Measurements from ENCODE around the gene INSC. TPM values are rescaled to one million over a fixed set of nuclear protein-coding genes. Genes with fewer than 3 reads are reported as not detected.

Gene INSC
- polyA plus RNA-seq, 1 donor from 2014 or later, result 0.12 TPM

DNA sequence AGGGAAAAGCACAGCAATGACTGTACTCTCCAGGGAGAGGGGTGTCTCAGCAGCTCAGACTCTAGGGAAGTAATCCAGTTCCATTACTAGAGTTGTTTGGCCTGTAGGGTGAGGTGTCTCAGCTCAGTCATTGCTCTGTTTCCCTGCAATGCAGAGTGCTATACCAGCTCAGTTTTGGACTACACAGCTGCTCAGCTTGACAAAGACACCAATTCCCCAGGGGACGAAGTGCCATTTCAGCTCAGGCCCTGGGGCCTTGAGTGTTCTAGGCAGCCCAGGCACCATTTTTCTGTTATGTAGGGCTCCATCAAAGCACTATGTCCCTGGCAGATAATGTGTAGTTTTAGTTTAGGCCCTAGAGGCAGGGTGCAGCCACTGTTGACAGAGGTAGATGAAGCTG is 23.1 kb upstream of the INSC start:
- Histone ChIP-seq H4K20me1 (ENCODE audit: insufficient read depth) (no peaks in the 10 kb centered on the region), H3K9ac (ENCODE audit: low read length) (no peak overlapping the region)

DNA sequence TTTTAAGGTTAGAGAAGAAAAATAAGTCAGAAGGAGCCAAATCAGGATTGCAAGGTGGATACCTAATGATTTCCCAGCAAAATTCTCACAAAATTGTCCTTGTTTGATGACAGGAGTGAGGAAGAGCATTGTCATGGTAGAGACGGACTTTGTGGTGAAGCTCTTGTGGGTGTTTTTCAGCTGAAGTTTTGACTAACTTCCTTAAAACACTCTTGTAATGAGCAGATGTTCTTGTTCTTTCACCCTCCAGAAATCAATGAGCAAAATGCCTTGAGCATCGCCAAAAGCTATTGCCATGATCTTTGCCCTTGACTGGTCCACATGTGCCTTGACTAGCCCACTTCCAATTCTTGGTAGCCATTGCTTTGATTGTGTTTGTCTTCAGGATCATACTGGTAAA is 21.3 kb upstream of the INSC start:
- Histone ChIP-seq H2AFZ (ENCODE audit: low read depth, low read length) (no peak overlapping the region), H3K79me2 (replicated peaks; ENCODE audit: insufficient read depth, low read length) (no peaks in the 10 kb centered on the region), H3K9me3 (ENCODE audit: low read length) (no peaks in the 10 kb centered on the region), H3F3A (ENCODE audit: insufficient read depth, low read length, poor library complexity, severe bottlenecking) (no peaks in the 10 kb centered on the region), H3K4me2 (ENCODE audit: low read length) (no peak overlapping the region), H3K36me3 (ENCODE audit: insufficient read depth, low read length) (no peaks in the 10 kb centered on the region), H3K27ac (ENCODE audit: low read length) (no peak overlapping the region), H3K9me2 (ENCODE audit: insufficient read depth, low read length) (no peaks in the 10 kb centered on the region), H3K9ac (ENCODE audit: low read length) (no peak overlapping the region), H4K20me1 (ENCODE audit: insufficient read depth) (no peaks in the 10 kb centered on the region), H3K4me3 (ENCODE audit: low read length) (no peak overlapping the region), H3K27me3 (ENCODE audit: insufficient read depth, low read depth, low read length) (no peaks in the 10 kb centered on the region)
- TF ChIP-seq EP300 (conservative IDR thresholded peaks at IDR 0.05; ENCODE audit: poor library complexity, severe bottlenecking), result no peak
- TF ChIP-seq, protein P1, sequence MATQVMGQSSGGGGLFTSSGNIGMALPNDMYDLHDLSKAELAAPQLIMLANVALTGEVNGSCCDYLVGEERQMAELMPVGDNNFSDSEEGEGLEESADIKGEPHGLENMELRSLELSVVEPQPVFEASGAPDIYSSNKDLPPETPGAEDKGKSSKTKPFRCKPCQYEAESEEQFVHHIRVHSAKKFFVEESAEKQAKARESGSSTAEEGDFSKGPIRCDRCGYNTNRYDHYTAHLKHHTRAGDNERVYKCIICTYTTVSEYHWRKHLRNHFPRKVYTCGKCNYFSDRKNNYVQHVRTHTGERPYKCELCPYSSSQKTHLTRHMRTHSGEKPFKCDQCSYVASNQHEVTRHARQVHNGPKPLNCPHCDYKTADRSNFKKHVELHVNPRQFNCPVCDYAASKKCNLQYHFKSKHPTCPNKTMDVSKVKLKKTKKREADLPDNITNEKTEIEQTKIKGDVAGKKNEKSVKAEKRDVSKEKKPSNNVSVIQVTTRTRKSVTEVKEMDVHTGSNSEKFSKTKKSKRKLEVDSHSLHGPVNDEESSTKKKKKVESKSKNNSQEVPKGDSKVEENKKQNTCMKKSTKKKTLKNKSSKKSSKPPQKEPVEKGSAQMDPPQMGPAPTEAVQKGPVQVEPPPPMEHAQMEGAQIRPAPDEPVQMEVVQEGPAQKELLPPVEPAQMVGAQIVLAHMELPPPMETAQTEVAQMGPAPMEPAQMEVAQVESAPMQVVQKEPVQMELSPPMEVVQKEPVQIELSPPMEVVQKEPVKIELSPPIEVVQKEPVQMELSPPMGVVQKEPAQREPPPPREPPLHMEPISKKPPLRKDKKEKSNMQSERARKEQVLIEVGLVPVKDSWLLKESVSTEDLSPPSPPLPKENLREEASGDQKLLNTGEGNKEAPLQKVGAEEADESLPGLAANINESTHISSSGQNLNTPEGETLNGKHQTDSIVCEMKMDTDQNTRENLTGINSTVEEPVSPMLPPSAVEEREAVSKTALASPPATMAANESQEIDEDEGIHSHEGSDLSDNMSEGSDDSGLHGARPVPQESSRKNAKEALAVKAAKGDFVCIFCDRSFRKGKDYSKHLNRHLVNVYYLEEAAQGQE (IDR thresholded peaks at IDR 0.05; ENCODE audit: borderline replicate concordance), result no peak
- no peak for TF ChIP-seq TAF1 (IDR thresholded peaks at IDR 0.05; ENCODE audit: low read depth)
- no peak for TF ChIP-seq MXI1 (conservative IDR thresholded peaks at IDR 0.05; ENCODE audit: poor library complexity, severe bottlenecking)
- TF ChIP-seq RAD21 (conservative IDR thresholded peaks at IDR 0.05), result no peak
- no peak for TF ChIP-seq SMC3 (conservative IDR thresholded peaks at IDR 0.05; ENCODE audit: poor library complexity)
- TF ChIP-seq, protein P2, sequence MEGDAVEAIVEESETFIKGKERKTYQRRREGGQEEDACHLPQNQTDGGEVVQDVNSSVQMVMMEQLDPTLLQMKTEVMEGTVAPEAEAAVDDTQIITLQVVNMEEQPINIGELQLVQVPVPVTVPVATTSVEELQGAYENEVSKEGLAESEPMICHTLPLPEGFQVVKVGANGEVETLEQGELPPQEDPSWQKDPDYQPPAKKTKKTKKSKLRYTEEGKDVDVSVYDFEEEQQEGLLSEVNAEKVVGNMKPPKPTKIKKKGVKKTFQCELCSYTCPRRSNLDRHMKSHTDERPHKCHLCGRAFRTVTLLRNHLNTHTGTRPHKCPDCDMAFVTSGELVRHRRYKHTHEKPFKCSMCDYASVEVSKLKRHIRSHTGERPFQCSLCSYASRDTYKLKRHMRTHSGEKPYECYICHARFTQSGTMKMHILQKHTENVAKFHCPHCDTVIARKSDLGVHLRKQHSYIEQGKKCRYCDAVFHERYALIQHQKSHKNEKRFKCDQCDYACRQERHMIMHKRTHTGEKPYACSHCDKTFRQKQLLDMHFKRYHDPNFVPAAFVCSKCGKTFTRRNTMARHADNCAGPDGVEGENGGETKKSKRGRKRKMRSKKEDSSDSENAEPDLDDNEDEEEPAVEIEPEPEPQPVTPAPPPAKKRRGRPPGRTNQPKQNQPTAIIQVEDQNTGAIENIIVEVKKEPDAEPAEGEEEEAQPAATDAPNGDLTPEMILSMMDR (IDR thresholded peaks at IDR 0.05; ENCODE audit: poor library complexity, severe bottlenecking), result no peak
- TF ChIP-seq POLR2AphosphoS5 (IDR thresholded peaks at IDR 0.05), result no peak
- no peak for TF ChIP-seq EZH2 (IDR thresholded peaks at IDR 0.05; ENCODE audit: borderline replicate concordance, insufficient read depth, low read length, poor library complexity, severe bottlenecking)

More for the DNA sequence above, 23.1 kb upstream of the INSC start:
- no peaks in the 10 kb centered on the region for H3K9me3 ChIP-seq (ENCODE audit: low read length)
- no peak overlapping the region for H3K4me3 ChIP-seq (ENCODE audit: low read length)
- H3K4me2 ChIP-seq (ENCODE audit: low read length), result no peak overlapping the region
- no peaks in the 10 kb centered on the region for H3K79me2 ChIP-seq (replicated peaks; ENCODE audit: insufficient read depth, low read length)
- no peaks in the 10 kb centered on the region for H3K9me2 ChIP-seq (ENCODE audit: insufficient read depth, low read length)
- TF ChIP-seq, protein P1 (IDR thresholded peaks at IDR 0.05; ENCODE audit: borderline replicate concordance), result no peak
- TF ChIP-seq POLR2AphosphoS5 (IDR thresholded peaks at IDR 0.05) (no peak), SMC3 (conservative IDR thresholded peaks at IDR 0.05; ENCODE audit: poor library complexity) (no peak), MXI1 (conservative IDR thresholded peaks at IDR 0.05; ENCODE audit: poor library complexity, severe bottlenecking) (no peak), RAD21 (conservative IDR thresholded peaks at IDR 0.05) (no peak)
- TF ChIP-seq, protein P2 (IDR thresholded peaks at IDR 0.05; ENCODE audit: poor library complexity, severe bottlenecking), result no peak
- no peaks in the 10 kb centered on the region for H3K36me3 ChIP-seq (ENCODE audit: insufficient read depth, low read length)
- H3K27me3 ChIP-seq (ENCODE audit: insufficient read depth, low read depth, low read length), result no peaks in the 10 kb centered on the region
- H3K27ac ChIP-seq (ENCODE audit: low read length), result no peak overlapping the region
- no peak overlapping the region for H2AFZ ChIP-seq (ENCODE audit: low read depth, low read length)
- H3F3A ChIP-seq (ENCODE audit: insufficient read depth, low read length, poor library complexity, severe bottlenecking), result no peaks in the 10 kb centered on the region
